K562 (cell line): ENCODE data around the gene GUCY2C. TPM values are rescaled to one million over a fixed set of nuclear protein-coding genes. Genes with fewer than 3 reads are reported as not detected.

Source experiments
- ATAC-seq: fragments of 200-7000 bp; cut with Tn5 transposase; 3 replicates; pipeline ENCODE4 v1.9.1; 2020; ENCODE audit warnings: moderate library complexity
- BruUV-seq: library from RNA; stranded (reverse); fragments of 400-500 nt; replicated peaks from 2 replicates; lab custom pipeline; 2021; lab: Mats Ljungman, UMichigan
- CTCF ChIA-PET: fragments of 300-600 bp; formaldehyde crosslinking; extraction: SDS; loops from one replicate; lab custom pipeline; 2021; ENCODE audit warnings: low intra/inter-chr PET ratio; lab: Yijun Ruan, JAX
- POLR2A ChIA-PET: fragments of 300-600, 350-650 bp; sonication (Branson Sonifier 250); formaldehyde crosslinking; extraction: SDS; loops from one replicate; lab custom pipeline; 2021; ENCODE audit warnings: antibody characterized with exemption, inconsistent platforms; lab: Yijun Ruan, JAX
- DNase-seq, 4 experiments: peaks; one replicate each; pipeline versions ENCODE4 v3.0.0 to v3.0.0-alpha.2; 2011 to 2018; ENCODE audit warnings: low spot score in 3 of 4, mixed read lengths in 3 of 4; ENCODE audit errors: extremely low read depth in 1 of 4
- FAIRE-seq: peaks from 2 replicates; lab custom pipeline; 2011; peaks lifted over from hg19 to GRCh38; lab: Jason Lieb, UNC
- H2AFZ ChIP-seq: 2 replicates; pipeline ENCODE4 v1.6.0; 2011; ENCODE audit warnings: low read depth, low read length, control low read depth, inconsistent platforms
- H3K27ac ChIP-seq: fragments of 200-600 bp; 3 replicates; pipeline ENCODE4 v1.8.0; 2011; ENCODE audit warnings: low read depth, mild to moderate bottlenecking, control low read depth, inconsistent platforms, low read length, moderate library complexity, mixed read lengths; ENCODE audit errors: extremely low read depth
- H3K27me3 ChIP-seq, 2 experiments: fragments of 300-600 bp in 1 of 2; 2 replicates in 1 of 2; 3 replicates in 1 of 2; pipeline versions ENCODE4 v1.6.0 to v1.8.0; 2011; ENCODE audit warnings: inconsistent platforms in 2 of 2, low read length in 2 of 2, mild to moderate bottlenecking in 1 of 2, mixed read lengths in 1 of 2, moderate library complexity in 1 of 2; ENCODE audit not compliant: control insufficient read depth in 2 of 2, insufficient read depth in 2 of 2
- H3K36me3 ChIP-seq: fragments of 300-600 bp; 3 replicates; pipeline ENCODE4 v1.8.0; 2011; ENCODE audit warnings: mild to moderate bottlenecking, low read length, inconsistent platforms; ENCODE audit not compliant: control insufficient read depth, insufficient read depth
- H3K4me1 ChIP-seq, 2 experiments: fragments of 200-600 bp in 1 of 2; replicated peaks in 1 of 2; 2 replicates in 1 of 2; 3 replicates in 1 of 2; pipeline versions ENCODE4 v1.5.1 to v1.8.0; 2011; ENCODE audit warnings: inconsistent platforms in 2 of 2, low read length in 2 of 2, mild to moderate bottlenecking in 1 of 2, mixed read lengths in 1 of 2, moderate library complexity in 1 of 2; ENCODE audit not compliant: control insufficient read depth in 2 of 2, insufficient read depth in 2 of 2
- H3K4me2 ChIP-seq: 2 replicates; pipeline ENCODE4 v1.6.1; 2011; ENCODE audit warnings: low read length, control low read depth, inconsistent platforms, mixed read lengths; ENCODE audit not compliant: insufficient read depth
- H3K4me3 ChIP-seq: fragments of 200-600 bp; sonication (generic), shearing (Covaris generic); 2 replicates; pipeline ENCODE4 v1.5.1; 2016; ENCODE audit warnings: control low read depth, inconsistent platforms
- H3K79me2 ChIP-seq: fragments of 200-600 bp; 3 replicates; pipeline ENCODE4 v1.8.0; 2011; ENCODE audit warnings: low read length, inconsistent platforms; ENCODE audit not compliant: control insufficient read depth, insufficient read depth
- H3K9ac ChIP-seq, 2 experiments: 2 replicates each; pipeline versions ENCODE4 v1.6.0 to v1.6.1; 2011; ENCODE audit warnings: low read depth in 2 of 2, low read length in 2 of 2, control low read depth in 1 of 2, inconsistent platforms in 1 of 2, mild to moderate bottlenecking in 1 of 2, mixed read lengths in 1 of 2; ENCODE audit not compliant: insufficient read depth in 1 of 2
- H3K9me1 ChIP-seq: one replicate; pipeline ENCODE4 v1.6.0; 2011; ENCODE audit warnings: inconsistent platforms, mild to moderate bottlenecking, low read length, moderate library complexity; ENCODE audit not compliant: control insufficient read depth, insufficient read depth
- H3K9me3 ChIP-seq: replicated peaks from 2 replicates; pipeline ENCODE4 v1.5.1; 2011; ENCODE audit warnings: low read depth, low read length, inconsistent platforms; ENCODE audit not compliant: control insufficient read depth, insufficient read depth
- H4K20me1 ChIP-seq: replicated peaks from 2 replicates; pipeline ENCODE4 v1.6.1; 2011; ENCODE audit warnings: low read length, inconsistent platforms, mixed read lengths; ENCODE audit not compliant: control insufficient read depth, insufficient read depth
- ILK ChIP-seq: fragments of 450-650 bp; IDR thresholded peaks from 2 replicates; pipeline ENCODE4 v1.6.1; 2016; ENCODE audit warnings: missing genetic modification characterization, low read depth, mild to moderate bottlenecking, missing compliant biosample characterization, moderate library complexity, borderline replicate concordance
- THRAP3 ChIP-seq: fragments of 450-650 bp; IDR thresholded peaks from 2 replicates; pipeline ENCODE4 v1.6.1; 2016; ENCODE audit warnings: mild to moderate bottlenecking, inconsistent platforms, borderline replicate concordance
- ZNF143 ChIP-seq: sonication (generic); formaldehyde crosslinking; IDR thresholded peaks from 2 replicates; pipeline ENCODE4 v1.9.0; 2022; ENCODE audit warnings: mild to moderate bottlenecking, missing genetic modification reagents
- WGBS: fragments of 100-300 bp; shearing (Covaris generic); methylation state at CpG from one replicate; pipeline ENCODE4 v1.1.6; 2016; ENCODE audit warnings: low coverage, mixed read lengths; ENCODE audit not compliant: insufficient coverage; ENCODE audit errors: missing lambda C conversion rate; 5-methylcytosine and 5-hydroxymethylcytosine counted together
- in situ Hi-C: fragments of 300-500 bp; cut with MboI; formaldehyde crosslinking; loops from 4 replicates; pipeline ENCODE4 v1.15.0; 2018; ENCODE audit warnings: inconsistent platforms, mixed read lengths
- intact Hi-C: fragments of 100-400 bp; cut with micrococcal nuclease; formaldehyde crosslinking; loops from 2 replicates; pipeline ENCODE4 v1.14.2; 2022
- polyA plus RNA-seq, 8 experiments: library from polyadenylated mRNA; depleted of rRNA in 4 of 8; stranded (reverse) in 5 of 8; unstranded in 3 of 8; fragments of >200 nt; fragmentation: Nextera tagmentation in 2 of 8; fragmentation: Illumina TruSeq in 1 of 8; extraction: Ambion mirVana in 2 of 8; extraction: Trizol in 1 of 8; gene quantifications; 2 replicates each; pipeline versions ENCODE4 v1.2.1 to v1.2.3, GENCODE V29; 2011 to 2014; ENCODE audit warnings: inconsistent platforms in 1 of 8, missing spikeins in 1 of 8
- total RNA-seq, 7 experiments: library from RNA; depleted of rRNA in 6 of 7; stranded (reverse); fragments of >200 nt in 6 of 7; fragmentation: Illumina TruSeq in 2 of 7; extraction: Trizol in 2 of 7; gene quantifications; 2 replicates each; pipeline versions ENCODE4 v1.2.1 to v1.2.3, GENCODE V29; 2011 to 2021; ENCODE audit warnings: low replicate concordance in 1 of 7
- TF ChIP-seq, protein P1 (sequence below), 2 experiments: fragments of 250-450 bp in 1 of 2; fragments of 450-650 bp in 1 of 2; sonication (Bioruptor Pico) in 1 of 2; IDR thresholded peaks; 2 replicates each; pipeline versions ENCODE4 v1.6.1 to v1.8.0; 2016 to 2021; ENCODE audit warnings: mild to moderate bottlenecking in 2 of 2, moderate library complexity in 2 of 2, missing compliant biosample characterization in 1 of 2, missing genetic modification characterization in 1 of 2
- TF ChIP-seq, protein P2 (sequence below): fragments of 250-450 bp; sonication (Bioruptor Pico); IDR thresholded peaks from 2 replicates; pipeline ENCODE4 v1.4.0; 2020; ENCODE audit warnings: mild to moderate bottlenecking, moderate library complexity
- TF ChIP-seq, protein P3 (sequence below): sonication (generic); formaldehyde crosslinking; IDR thresholded peaks from 2 replicates; pipeline ENCODE4 v1.8.1; 2023; ENCODE audit warnings: mild to moderate bottlenecking, missing genetic modification reagents, moderate library complexity

Gene GUCY2C
- total and polyA plus RNA-seq, 9 of the 15 experiments (the other 6 are each of a cell fraction or from before 2014, with no cell fraction given) = 0.01 to 0.05 (median 0.04) TPM; not detected in 6

DNA sequence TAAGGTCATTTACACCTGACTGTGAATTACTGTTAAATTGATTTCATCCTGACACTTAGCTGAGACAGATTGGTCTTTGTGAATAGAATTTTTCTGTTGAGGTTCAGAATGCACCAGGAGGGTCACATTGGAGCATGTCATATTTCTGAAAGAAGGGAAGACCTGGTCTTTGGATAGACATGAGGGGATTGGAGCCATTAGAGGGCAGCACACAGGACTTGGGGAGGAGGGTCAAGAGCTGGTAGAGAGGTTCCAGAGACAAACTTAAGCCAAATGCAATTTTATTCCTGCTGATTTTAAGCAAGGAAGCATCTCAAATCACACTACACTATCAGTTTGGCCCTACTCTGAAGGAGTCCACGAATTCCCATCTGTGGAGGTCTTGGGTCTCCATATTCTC is 41.1 kb downstream of the GUCY2C start:
- no peak overlapping the region for H3K9ac ChIP-seq
- DNase-seq = no peak
- H3K36me3 ChIP-seq = no peaks in the 10 kb centered on the region
- H2AFZ ChIP-seq = no peak overlapping the region
- intact Hi-C loops (no loop called here), in situ Hi-C loops (no loop called here)
- CTCF ChIA-PET = no interaction called here
- no peaks in the 10 kb centered on the region for H4K20me1 ChIP-seq
- no TSS peak for BruUV-seq
- no peak overlapping the region for H3K4me3 ChIP-seq
- no peaks in the 10 kb centered on the region for H3K79me2 ChIP-seq
- no peak overlapping the region for H3K4me2 ChIP-seq
- no peaks in the 10 kb centered on the region for H3K9me1 ChIP-seq
- no peak for ATAC-seq
- no peak overlapping the region for H3K27ac ChIP-seq
- no peaks in the 10 kb centered on the region; a peak in 1 of 5 replicates for H3K27me3 ChIP-seq
- FAIRE-seq = no peak
- TF ChIP-seq, protein P1, sequence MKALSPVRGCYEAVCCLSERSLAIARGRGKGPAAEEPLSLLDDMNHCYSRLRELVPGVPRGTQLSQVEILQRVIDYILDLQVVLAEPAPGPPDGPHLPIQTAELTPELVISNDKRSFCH (CRISPR knock-in tag; IDR thresholded peaks at IDR 0.05) = no peak
- TF ChIP-seq, protein P1 (tag; IDR thresholded peaks at IDR 0.05) = no peak
- TF ChIP-seq, protein P2, sequence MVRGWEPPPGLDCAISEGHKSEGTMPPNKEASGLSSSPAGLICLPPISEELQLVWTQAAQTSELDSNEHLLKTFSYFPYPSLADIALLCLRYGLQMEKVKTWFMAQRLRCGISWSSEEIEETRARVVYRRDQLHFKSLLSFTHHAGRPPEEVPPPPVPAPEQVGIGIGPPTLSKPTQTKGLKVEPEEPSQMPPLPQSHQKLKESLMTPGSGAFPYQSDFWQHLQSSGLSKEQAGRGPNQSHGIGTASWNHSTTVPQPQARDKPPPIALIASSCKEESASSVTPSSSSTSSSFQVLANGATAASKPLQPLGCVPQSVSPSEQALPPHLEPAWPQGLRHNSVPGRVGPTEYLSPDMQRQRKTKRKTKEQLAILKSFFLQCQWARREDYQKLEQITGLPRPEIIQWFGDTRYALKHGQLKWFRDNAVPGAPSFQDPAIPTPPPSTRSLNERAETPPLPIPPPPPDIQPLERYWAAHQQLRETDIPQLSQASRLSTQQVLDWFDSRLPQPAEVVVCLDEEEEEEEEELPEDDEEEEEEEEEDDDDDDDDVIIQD (CRISPR knock-in tag) = no peak
- TF ChIP-seq ZNF143 (CRISPR knock-in tag) = no peak
- TF ChIP-seq ILK (tag) = no peak
- TF ChIP-seq, protein P3, sequence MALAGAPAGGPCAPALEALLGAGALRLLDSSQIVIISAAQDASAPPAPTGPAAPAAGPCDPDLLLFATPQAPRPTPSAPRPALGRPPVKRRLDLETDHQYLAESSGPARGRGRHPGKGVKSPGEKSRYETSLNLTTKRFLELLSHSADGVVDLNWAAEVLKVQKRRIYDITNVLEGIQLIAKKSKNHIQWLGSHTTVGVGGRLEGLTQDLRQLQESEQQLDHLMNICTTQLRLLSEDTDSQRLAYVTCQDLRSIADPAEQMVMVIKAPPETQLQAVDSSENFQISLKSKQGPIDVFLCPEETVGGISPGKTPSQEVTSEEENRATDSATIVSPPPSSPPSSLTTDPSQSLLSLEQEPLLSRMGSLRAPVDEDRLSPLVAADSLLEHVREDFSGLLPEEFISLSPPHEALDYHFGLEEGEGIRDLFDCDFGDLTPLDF (CRISPR knock-in tag) = no peak
- TF ChIP-seq THRAP3 = no peak
- WGBS = 0% methylated on average over 1 of the region's 1 CpG
- H3K4me1 ChIP-seq = no peaks in the 10 kb centered on the region
- POLR2A ChIA-PET = no interaction called here
- no peaks in the 10 kb centered on the region for H3K9me3 ChIP-seq
